OCI-LY1 (cell line): ENCODE measurements around the gene FZD4.

Source experiments
- H2AFZ ChIP-seq: fragments of 200-600 bp; sonication (generic), shearing (Covaris generic); 2 replicates; pipeline ENCODE4 v1.6.0; 2014; ENCODE audit warnings: antibody characterized with exemption, mild to moderate bottlenecking, low read length
- H3F3A ChIP-seq: fragments of 200-600 bp; sonication (generic), shearing (Covaris generic); 2 replicates; pipeline ENCODE4 v1.6.0; 2014; ENCODE audit warnings: mild to moderate bottlenecking, antibody characterized with exemption, low read length, moderate library complexity; ENCODE audit not compliant: insufficient read depth
- H3K27ac ChIP-seq: fragments of 200-600 bp; sonication (generic); 2 replicates; pipeline ENCODE4 v1.5.1; 2014; ENCODE audit warnings: low read length, mixed run types, mild to moderate bottlenecking, low read depth; ENCODE audit not compliant: poor library complexity, severe bottlenecking
- H3K27me3 ChIP-seq: fragments of 200-600 bp; sonication (generic); 2 replicates; pipeline ENCODE4 v1.6.0; 2014; ENCODE audit warnings: antibody characterized with exemption, mild to moderate bottlenecking, low read length, moderate library complexity; ENCODE audit not compliant: insufficient read depth
- H3K36me3 ChIP-seq: fragments of 200-600 bp; sonication (generic); 2 replicates; pipeline ENCODE4 v1.6.1; 2014; ENCODE audit warnings: mild to moderate bottlenecking, antibody characterized with exemption, low read length, moderate library complexity, mixed read lengths; ENCODE audit not compliant: insufficient read depth
- H3K4me1 ChIP-seq: fragments of 200-600 bp; sonication (generic); 2 replicates; pipeline ENCODE4 v1.5.1; 2014; ENCODE audit warnings: mild to moderate bottlenecking, low read length, moderate library complexity; ENCODE audit not compliant: insufficient read depth, severe bottlenecking
- H3K4me2 ChIP-seq: fragments of 200-600 bp; sonication (generic), shearing (Covaris generic); 2 replicates; pipeline ENCODE4 v1.6.1; 2014; ENCODE audit warnings: low read length
- H3K4me3 ChIP-seq: fragments of 200-600 bp; sonication (generic); 2 replicates; pipeline ENCODE4 v1.5.1; 2014; ENCODE audit warnings: low read length, low read depth, mild to moderate bottlenecking, mixed read lengths; ENCODE audit not compliant: poor library complexity, severe bottlenecking
- H3K79me2 ChIP-seq: fragments of 200-600 bp; shearing (Covaris generic); 2 replicates; pipeline ENCODE4 v1.6.1; 2016; ENCODE audit warnings: mixed run types, low read length, mixed read lengths; ENCODE audit not compliant: insufficient read depth
- H3K9ac ChIP-seq: fragments of 200-600 bp; sonication (generic), shearing (Covaris generic); 2 replicates; pipeline ENCODE4 v1.6.1; 2014; ENCODE audit warnings: mild to moderate bottlenecking, low read length, mixed read lengths
- H3K9me2 ChIP-seq: fragments of 200-600 bp; sonication (generic), shearing (Covaris generic); 2 replicates; pipeline ENCODE4 v1.6.1; 2014; ENCODE audit warnings: low read depth, mild to moderate bottlenecking, low read length, mixed read lengths
- H3K9me3 ChIP-seq: fragments of 200-600 bp; shearing (Covaris generic); 2 replicates; pipeline ENCODE4 v1.6.1; 2014; ENCODE audit warnings: low read length, mixed read lengths
- H4K20me1 ChIP-seq: fragments of 200-600 bp; sonication (generic), shearing (Covaris generic); 2 replicates; pipeline ENCODE4 v1.6.0; 2016; ENCODE audit warnings: mild to moderate bottlenecking, low read length; ENCODE audit not compliant: insufficient read depth
- CTCF ChIP-seq: fragments of 200-600 bp; sonication (generic), shearing (Covaris generic); IDR thresholded peaks from 2 replicates; pipeline ENCODE4 v1.5.1; 2017; ENCODE audit warnings: mild to moderate bottlenecking, antibody characterized with exemption, low read length, moderate library complexity, mixed read lengths
- EZH2 ChIP-seq: fragments of 200-600 bp; sonication (generic), shearing (Covaris generic); IDR thresholded peaks from 2 replicates; pipeline ENCODE4 v1.8.0; 2017; ENCODE audit warnings: borderline replicate concordance, mixed run types, mild to moderate bottlenecking, antibody characterized with exemption, low read length, moderate library complexity, mixed read lengths

FZD4 gene

GRCh38 chr11:86984701-86985100 is 29.5 kb upstream of the FZD4 start:
- H3K9me2 ChIP-seq, result no peaks in the 10 kb centered on the region
- no peaks in the 10 kb centered on the region for H3K36me3 ChIP-seq
- no peak overlapping the region for H3K4me2 ChIP-seq
- H3K9ac ChIP-seq, result no peak overlapping the region
- H3K79me2 ChIP-seq, result no peaks in the 10 kb centered on the region
- no peak overlapping the region for H3K27ac ChIP-seq
- no peak overlapping the region for H3K4me3 ChIP-seq
- H3K4me1 ChIP-seq, result no peaks in the 10 kb centered on the region
- no peaks in the 10 kb centered on the region for H3F3A ChIP-seq
- H3K9me3 ChIP-seq, result no peaks in the 10 kb centered on the region
- no peaks in the 10 kb centered on the region for H3K27me3 ChIP-seq
- no peak overlapping the region for H2AFZ ChIP-seq
- TF ChIP-seq CTCF, result no peak
- TF ChIP-seq EZH2, result no peak
- no peaks in the 10 kb centered on the region for H4K20me1 ChIP-seq

DNA sequence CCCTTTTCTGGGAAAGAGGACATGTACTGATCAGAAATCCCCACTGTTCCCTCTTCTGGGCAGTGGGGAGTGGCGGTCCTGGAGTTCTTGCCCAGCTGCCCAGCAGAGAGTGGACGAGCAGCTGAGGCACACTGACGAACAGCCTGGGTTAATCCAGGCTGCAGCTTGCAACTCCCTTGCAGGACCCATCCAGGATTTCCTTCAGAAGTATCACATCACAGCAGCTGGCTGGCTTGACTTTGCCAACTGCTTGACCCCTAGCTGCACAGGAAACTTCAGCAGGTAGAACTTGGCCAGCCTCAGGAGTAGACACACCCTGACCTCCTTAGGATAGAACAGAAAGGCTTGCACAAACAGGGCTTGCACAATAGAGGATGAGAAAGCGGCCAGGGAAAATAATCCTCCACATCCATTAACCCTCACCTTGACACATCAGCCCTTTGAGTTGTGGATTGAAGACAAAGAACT is 27.9 kb upstream of the FZD4 start:
- Histone ChIP-seq H3K27ac (no peak overlapping the region), H3K4me1 (no peaks in the 10 kb centered on the region), H3K9me3 (no peaks in the 10 kb centered on the region), H3K9me2 (no peaks in the 10 kb centered on the region), H3F3A (no peaks in the 10 kb centered on the region), H3K27me3 (no peaks in the 10 kb centered on the region), H2AFZ (no peak overlapping the region), H3K36me3 (no peaks in the 10 kb centered on the region), H3K4me3 (no peak overlapping the region), H3K79me2 (no peaks in the 10 kb centered on the region), H3K4me2 (no peak overlapping the region), H4K20me1 (no peaks in the 10 kb centered on the region), H3K9ac (no peak overlapping the region)
- TF ChIP-seq EZH2 (no peak), CTCF (no peak)

GRCh38 chr11:86981777-86982540 is 26.8 kb upstream of the FZD4 start:
- no peak overlapping the region for H3K4me3 ChIP-seq
- H3K4me1 ChIP-seq, result no peaks in the 10 kb centered on the region
- no peaks in the 10 kb centered on the region for H3K79me2 ChIP-seq
- no peaks in the 10 kb centered on the region for H3K36me3 ChIP-seq
- no peaks in the 10 kb centered on the region for H3K9me2 ChIP-seq
- H3F3A ChIP-seq, result no peaks in the 10 kb centered on the region
- H3K9ac ChIP-seq, result no peak overlapping the region
- H3K27me3 ChIP-seq, result no peaks in the 10 kb centered on the region
- H2AFZ ChIP-seq, result no peak overlapping the region
- no peak overlapping the region for H3K27ac ChIP-seq
- H4K20me1 ChIP-seq, result no peaks in the 10 kb centered on the region
- H3K9me3 ChIP-seq, result no peaks in the 10 kb centered on the region
- H3K4me2 ChIP-seq, result no peak overlapping the region
- no peak for TF ChIP-seq CTCF
- no peak for TF ChIP-seq EZH2
